COLO668 (cell line): ENCODE results near the gene NLRC5.
A peak's percentile ranks its signal among the peaks of the same experiment; 100 is the strongest.
"Not testable (repeated sequence)": the region's sequence is repeated elsewhere in the genome, so short reads cannot be mapped to it uniquely, and the experiment has no call there.

ENCODE experiments used
- DNase-seq: peaks from one replicate; lab custom pipeline; 2025; ENCODE audit not compliant: unreplicated experiment; lab: John Stamatoyannopoulos, UW

NLRC5 gene

GRCh38 chr16:57045694-57046381, 56.5 kb downstream of the NLRC5 start:
- DNase-seq: no peak

- no peak for DNase-seq
Measured at GRCh38 chr16:57048095-57048494, 58.7 kb downstream of the NLRC5 start.

GRCh38 chr16:57049678-57050077, 60.3 kb downstream of the NLRC5 start:
- DNase-seq: no peak

- no peak for DNase-seq
Measured at GRCh38 chr16:57051696-57052228, 62.4 kb downstream of the NLRC5 start.

DNA sequence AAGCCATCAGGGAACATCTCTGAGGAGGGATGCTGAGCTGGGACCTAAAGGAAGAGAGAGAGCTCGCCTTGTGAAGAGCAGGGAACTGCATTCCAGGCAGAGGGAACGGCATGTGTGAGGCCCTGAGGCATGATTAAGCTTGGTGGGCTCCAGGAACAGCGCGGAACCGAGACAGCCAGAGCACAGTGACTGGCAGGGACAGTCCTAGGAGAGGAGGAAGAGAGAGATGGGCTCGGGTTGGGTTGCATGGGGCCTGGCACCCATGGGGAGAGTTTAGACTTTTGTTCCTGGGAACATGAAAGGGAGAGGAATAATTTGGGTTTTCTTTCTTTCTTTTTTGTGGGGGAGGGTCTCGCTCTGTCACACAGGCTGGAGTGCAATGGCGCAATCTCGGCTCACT, 63.8 kb downstream of the NLRC5 start:
- no peak for DNase-seq

- no peak for DNase-seq
Measured at GRCh38 chr16:57054338-57054737, 65.0 kb downstream of the NLRC5 start.

DNA sequence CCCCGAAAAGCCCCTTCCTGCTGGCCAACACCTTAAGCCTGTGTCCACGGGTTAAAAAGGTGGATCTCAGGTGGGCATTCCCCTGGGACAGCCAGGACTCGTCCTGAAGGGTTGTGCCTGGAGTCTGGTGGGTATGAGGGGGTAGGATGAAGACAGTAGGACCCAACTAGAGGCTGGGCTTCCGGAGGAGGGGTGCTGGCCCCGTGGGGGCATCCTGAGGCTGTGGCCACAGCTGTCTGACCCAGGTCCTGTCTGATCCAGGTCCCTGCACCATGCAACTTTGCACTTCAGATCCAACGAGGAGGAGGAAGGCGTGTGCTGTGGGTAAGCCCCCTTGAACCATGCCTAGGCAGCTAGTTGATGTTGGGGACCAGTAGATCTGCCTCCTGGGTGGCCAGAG, 65.4 kb downstream of the NLRC5 start:
- no peak for DNase-seq

DNA sequence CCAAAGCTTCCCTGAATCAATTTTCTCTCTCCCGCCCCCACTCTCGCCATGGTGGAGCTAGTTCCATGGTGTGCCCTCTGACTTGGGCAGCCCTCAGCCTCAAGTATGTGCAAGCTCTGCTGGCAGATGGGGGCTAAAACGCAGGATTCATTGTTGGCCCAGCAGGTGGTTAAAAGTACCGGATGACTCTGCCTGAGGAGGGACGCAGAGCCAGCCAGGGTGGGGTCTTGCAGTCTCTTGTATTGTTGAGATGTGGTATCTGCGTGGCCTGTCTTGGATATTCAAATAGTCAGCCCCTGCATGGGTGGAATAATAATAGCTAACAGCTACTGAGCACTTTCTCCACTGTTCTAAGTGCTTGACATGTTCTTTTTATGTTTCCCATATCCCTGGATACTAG, 66.3 kb downstream of the NLRC5 start:
- no peak for DNase-seq

GRCh38 chr16:57058291-57058861, 69.0 kb downstream of the NLRC5 start:
- no peak for DNase-seq

- DNase-seq: no peak
Measured at GRCh38 chr16:57060323-57061083, 71.1 kb downstream of the NLRC5 start.

GRCh38 chr16:57061084-57061905, 71.9 kb downstream of the NLRC5 start:
- peak; percentile 24 for DNase-seq

DNA sequence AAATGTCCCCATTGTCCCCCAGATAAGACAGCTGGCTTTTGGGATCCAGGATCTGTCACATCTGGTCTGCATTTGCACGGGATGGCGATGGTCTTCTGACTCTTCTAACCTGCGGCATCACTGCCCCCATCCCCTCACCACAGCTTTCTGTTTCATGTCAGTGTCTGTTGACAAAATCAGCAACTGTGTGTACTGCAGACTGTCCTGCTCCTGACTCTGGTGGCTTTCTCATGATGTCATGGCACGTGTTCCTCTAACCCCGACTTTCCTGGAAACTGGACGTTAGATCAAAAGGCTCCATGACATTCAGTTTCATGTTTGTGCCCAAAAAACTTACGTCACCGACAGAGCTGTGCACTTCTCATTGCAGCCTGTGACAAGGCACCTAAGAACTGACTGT, 73.0 kb downstream of the NLRC5 start:
- DNase-seq: no peak

DNA sequence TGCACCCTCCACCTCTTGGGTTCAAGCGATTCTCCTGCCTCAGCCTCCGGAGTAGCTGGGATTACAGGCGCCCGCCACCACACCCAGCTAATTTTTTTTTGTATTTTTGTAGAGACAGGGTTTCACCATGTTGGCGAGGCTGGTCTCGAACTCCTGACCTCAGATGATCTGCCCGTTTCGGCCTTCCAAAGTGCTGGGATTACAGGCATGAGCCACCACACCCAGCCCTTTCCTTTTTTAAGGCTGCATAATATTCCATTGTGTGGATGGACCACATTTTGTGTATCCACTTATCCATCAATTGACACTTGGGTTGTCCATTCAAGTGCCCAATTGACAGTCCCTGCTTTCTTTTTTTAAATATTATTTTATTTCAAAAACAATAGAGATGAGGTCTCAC, 73.8 kb downstream of the NLRC5 start:
- DNase-seq: not testable (repeated sequence)

DNA sequence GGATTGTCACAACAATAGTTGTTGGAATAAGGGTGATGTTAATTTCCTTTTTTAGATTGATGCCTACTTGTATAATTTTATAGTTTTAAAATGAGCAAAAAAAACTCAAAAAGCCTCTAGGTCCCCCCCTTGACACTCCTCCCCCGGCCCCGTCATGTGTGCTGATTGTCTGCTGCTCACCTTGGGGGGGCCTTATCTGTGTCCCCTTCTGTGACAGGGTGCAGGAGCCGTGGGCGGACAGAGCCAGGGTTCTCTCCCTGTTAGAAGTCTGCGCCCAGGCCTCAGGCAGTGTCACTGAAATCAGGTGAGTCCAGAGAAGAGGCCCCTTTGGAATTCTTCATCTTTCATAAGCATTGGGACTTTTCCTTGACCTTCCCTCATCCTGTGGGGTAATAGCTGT, 75.6 kb downstream of the NLRC5 start:
- DNase-seq: no peak

DNA sequence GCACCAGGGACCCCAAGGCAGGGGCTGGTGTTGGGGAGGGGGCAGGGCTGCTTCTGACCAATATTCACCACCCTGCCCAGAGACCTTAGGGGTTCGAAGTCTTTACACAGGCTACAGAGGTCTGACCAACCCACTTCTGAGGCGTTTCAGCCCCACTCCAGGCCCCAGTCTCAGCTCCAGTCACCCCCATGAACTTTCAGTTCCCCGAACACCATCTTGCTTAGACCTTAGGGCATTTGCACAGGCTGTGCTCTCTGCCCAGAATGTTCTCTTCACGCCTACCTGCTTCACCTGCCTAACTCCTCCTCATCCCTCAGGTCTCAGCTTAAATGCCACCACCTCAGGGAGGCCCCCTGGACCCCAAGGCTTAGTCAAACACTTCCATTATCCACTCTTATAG, 77.3 kb downstream of the NLRC5 start:
- DNase-seq: no peak

- no peak for DNase-seq
Measured at GRCh38 chr16:57067347-57067746, 78.0 kb downstream of the NLRC5 start.

DNA sequence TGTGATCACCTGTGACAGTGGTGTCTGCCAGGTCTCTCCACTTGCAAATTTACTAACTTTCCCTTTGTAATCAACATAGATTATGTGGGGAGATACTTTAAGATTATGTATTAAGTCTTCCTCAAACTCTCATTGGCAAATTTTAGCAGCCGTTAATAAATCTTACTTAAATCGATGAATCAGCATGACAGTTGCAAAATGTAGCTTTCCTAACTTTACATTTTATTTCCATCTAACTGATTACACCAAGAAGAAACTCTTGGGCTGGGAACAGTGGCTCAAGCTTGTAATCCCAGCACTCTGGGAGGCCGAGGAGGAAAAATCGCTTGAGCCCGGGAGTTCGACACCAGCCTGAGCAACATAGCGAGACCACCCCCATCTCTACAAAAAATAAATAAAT, 79.7 kb downstream of the NLRC5 start:
- no peak for DNase-seq

- DNase-seq: no peak
Measured at GRCh38 chr16:57069635-57070370, 80.4 kb downstream of the NLRC5 start.

DNA sequence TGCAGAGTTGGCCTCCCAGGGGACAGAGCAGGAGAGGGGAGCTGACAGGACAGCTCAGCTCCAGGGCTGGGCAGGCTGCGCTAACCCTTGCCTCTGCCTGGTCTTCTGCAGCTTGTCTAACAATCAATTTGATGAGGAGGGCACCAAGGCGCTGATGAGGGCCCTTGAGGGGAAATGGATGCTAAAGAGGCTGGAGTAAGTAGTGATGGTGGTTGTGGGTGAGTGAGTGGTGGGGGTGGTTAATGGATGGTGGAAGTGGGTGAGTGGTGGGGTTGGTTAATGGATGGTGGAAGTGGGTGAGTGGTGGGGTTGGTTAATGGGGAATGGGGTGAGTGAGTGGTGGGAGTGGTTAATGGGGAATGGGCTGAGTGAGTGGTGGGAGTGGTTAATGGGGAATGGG, 81.1 kb downstream of the NLRC5 start:
- no peak for DNase-seq

- DNase-seq: not testable (repeated sequence)
Measured at GRCh38 chr16:57071081-57071732, 81.8 kb downstream of the NLRC5 start.
